Measurements from ENCODE around the gene PNCK. TPM values are rescaled to one million over a fixed set of nuclear protein-coding genes. Genes with fewer than 3 reads are reported as not detected.

Gene PNCK
- total and polyA plus RNA-seq, 10 of the 15 experiments (the other 5 are each of a cell fraction or from before 2014, with no cell fraction given), result 0.21 to 0.67 (median 0.54) TPM; not detected in 7

- in situ Hi-C loops (cut with MboI) (no loop called here), intact Hi-C loops (cut with micrococcal nuclease; ENCODE audit: unreplicated experiment) (no loop called here)
- no peak overlapping the region for H2AFZ ChIP-seq (ENCODE audit: control insufficient read depth, low read depth, low read length)
- TF ChIP-seq MXI1 (IDR thresholded peaks at IDR 0.05; ENCODE audit: low read depth, low read length) (no peak), ZBED1 (IDR thresholded peaks at IDR 0.05; ENCODE audit: borderline replicate concordance) (no peak), ZNF24 (IDR thresholded peaks at IDR 0.05) (no peak), ZNF217 (IDR thresholded peaks at IDR 0.05) (no peak), E2F8 (IDR thresholded peaks at IDR 0.05; ENCODE audit: low read depth, partially characterized antibody) (no peak), PBX3 (IDR thresholded peaks at IDR 0.05; ENCODE audit: insufficient replicate concordance, low read depth, low read length) (no peak), RB1 (IDR thresholded peaks at IDR 0.05; ENCODE audit: borderline replicate concordance) (no peak), SIN3A (IDR thresholded peaks at IDR 0.05; ENCODE audit: low read depth, low read length) (no peak), MEF2A (IDR thresholded peaks at IDR 0.05; ENCODE audit: insufficient read depth, low read depth, low read length) (no peak), SP1 (IDR thresholded peaks at IDR 0.05; ENCODE audit: low read depth, low read length) (no peak), FOXM1 (IDR thresholded peaks at IDR 0.05; ENCODE audit: low read depth, low read length) (no peak), NBN (IDR thresholded peaks at IDR 0.05) (no peak), PKNOX1 (IDR thresholded peaks at IDR 0.05) (no peak), ZSCAN29 (IDR thresholded peaks at IDR 0.05) (no peak), SREBF1 (IDR thresholded peaks at IDR 0.05; ENCODE audit: low read length) (no peak), EGR1 (IDR thresholded peaks at IDR 0.05; ENCODE audit: borderline replicate concordance in 1 of 2, low read depth in 2 of 2, low read length in 2 of 2) (no peak), SMARCA5 (IDR thresholded peaks at IDR 0.05) (no peak), STAT3 (IDR thresholded peaks at IDR 0.05; ENCODE audit: low read depth, low read length) (no peak)
- no peaks in the 10 kb centered on the region; the same call in 2 of the 3 replicates for H3K9me3 ChIP-seq (replicated peaks; ENCODE audit: control insufficient read depth, insufficient read depth, low read length)
- H3K9ac ChIP-seq (ENCODE audit: control insufficient read depth, insufficient read depth, low read length), result no peak overlapping the region
- ChIA-PET SMC1A (ENCODE audit: uncharacterized antibody, unreplicated experiment) (no interaction called here), RAD21 (ENCODE audit: unreplicated experiment) (no interaction called here), CTCF (no interaction called here), POLR2A (no interaction called here)
- H3K4me1 ChIP-seq (ENCODE audit: control insufficient read depth, insufficient read depth, low read length), result no peaks in the 10 kb centered on the region
- H3K36me3 ChIP-seq (ENCODE audit: control insufficient read depth in 2 of 2, insufficient read depth in 2 of 2, low read length in 1 of 2), result no peaks in the 10 kb centered on the region
- no peak overlapping the region for H3K27ac ChIP-seq (ENCODE audit: control insufficient read depth, insufficient read depth)
- H3K4me2 ChIP-seq (ENCODE audit: control insufficient read depth, insufficient read depth), result no peak overlapping the region
- no peak for DNase-seq (ENCODE audit: low read depth, low spot score)
- H3K79me2 ChIP-seq (ENCODE audit: control insufficient read depth, insufficient read depth, low read length), result no peaks in the 10 kb centered on the region
- ATAC-seq, result no peak
- no TSS peak for BruUV-seq (replicated peaks)
- no peaks in the 10 kb centered on the region for H4K20me1 ChIP-seq (ENCODE audit: control insufficient read depth, insufficient read depth)
- no peaks in the 10 kb centered on the region for H3K27me3 ChIP-seq (replicated peaks in 1 of 2; ENCODE audit: control insufficient read depth in 2 of 2, insufficient read depth in 2 of 2, low read length in 1 of 2)
- 33% methylated on average over 10 of the region's 12 CpGs for WGBS (ENCODE audit: insufficient coverage, insufficient replicate concordance, low lambda C conversion rate, missing lambda C conversion rate)
- no peak overlapping the region for H3K4me3 ChIP-seq
- no peak for FAIRE-seq
Observed at GRCh38 chrX:153628665-153629064, 44.9 kb downstream of the PNCK start.
